Right lobe of liver (tissue), 4 donors: ENCODE measurements around the gene OR7A5.

Source experiments
- POLR2A ChIP-seq: fragments of 450-650 bp; IDR thresholded peaks from one replicate; pipeline ENCODE4 v1.6.1; 2017; ENCODE audit warnings: antibody characterized with exemption, mild to moderate bottlenecking
- TF ChIP-seq, protein P1 (sequence below), 4 donors: fragments of 200-600 bp in 3 of 4; fragments of 450-650 bp in 1 of 4; IDR thresholded peaks; one replicate each; pipeline versions ENCODE4 v1.5.1 to v1.8.0; 2016 to 2022; ENCODE audit warnings: antibody characterized with exemption in 4 of 4, mild to moderate bottlenecking in 2 of 4
- donor health status: DM: no; HTN: no; CAD: no.
- donor health status: DM: no; HTN: no; CAD: no.
- donor health status: DM: no; HTN: yes; CAD: no.

DNA sequence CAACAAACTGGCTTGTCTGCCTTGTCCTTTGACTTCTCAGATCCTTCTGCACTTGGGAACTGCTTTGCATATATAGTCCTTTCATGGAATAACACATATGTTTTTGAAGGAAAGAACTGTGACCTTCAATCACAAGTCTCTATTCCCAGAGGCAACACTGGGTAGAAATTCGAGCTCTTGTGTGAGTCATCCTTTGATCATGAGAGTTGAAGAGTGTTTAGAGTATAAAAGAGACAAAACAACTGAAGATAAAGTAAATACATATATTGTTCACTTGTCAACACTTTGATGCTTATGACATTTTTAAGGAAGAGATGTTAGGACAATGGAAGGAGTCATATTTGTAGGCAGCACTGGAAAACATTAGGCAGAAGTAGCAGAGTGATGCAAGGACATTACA, 5.2 kb upstream of the OR7A5 start:
- TF ChIP-seq, protein P1, sequence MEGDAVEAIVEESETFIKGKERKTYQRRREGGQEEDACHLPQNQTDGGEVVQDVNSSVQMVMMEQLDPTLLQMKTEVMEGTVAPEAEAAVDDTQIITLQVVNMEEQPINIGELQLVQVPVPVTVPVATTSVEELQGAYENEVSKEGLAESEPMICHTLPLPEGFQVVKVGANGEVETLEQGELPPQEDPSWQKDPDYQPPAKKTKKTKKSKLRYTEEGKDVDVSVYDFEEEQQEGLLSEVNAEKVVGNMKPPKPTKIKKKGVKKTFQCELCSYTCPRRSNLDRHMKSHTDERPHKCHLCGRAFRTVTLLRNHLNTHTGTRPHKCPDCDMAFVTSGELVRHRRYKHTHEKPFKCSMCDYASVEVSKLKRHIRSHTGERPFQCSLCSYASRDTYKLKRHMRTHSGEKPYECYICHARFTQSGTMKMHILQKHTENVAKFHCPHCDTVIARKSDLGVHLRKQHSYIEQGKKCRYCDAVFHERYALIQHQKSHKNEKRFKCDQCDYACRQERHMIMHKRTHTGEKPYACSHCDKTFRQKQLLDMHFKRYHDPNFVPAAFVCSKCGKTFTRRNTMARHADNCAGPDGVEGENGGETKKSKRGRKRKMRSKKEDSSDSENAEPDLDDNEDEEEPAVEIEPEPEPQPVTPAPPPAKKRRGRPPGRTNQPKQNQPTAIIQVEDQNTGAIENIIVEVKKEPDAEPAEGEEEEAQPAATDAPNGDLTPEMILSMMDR (IDR thresholded peaks at IDR 0.05), result no peak
- TF ChIP-seq POLR2A, result no peak
